ENCODE results near the gene SLC15A1. TPM values are rescaled to one million over a fixed set of nuclear protein-coding genes. Genes with fewer than 3 reads are reported as not detected.

Gene SLC15A1
- total and polyA plus RNA-seq, 2 donors (not counting 1 experiment from before 2014, with no cell fraction given): not detected

DNA sequence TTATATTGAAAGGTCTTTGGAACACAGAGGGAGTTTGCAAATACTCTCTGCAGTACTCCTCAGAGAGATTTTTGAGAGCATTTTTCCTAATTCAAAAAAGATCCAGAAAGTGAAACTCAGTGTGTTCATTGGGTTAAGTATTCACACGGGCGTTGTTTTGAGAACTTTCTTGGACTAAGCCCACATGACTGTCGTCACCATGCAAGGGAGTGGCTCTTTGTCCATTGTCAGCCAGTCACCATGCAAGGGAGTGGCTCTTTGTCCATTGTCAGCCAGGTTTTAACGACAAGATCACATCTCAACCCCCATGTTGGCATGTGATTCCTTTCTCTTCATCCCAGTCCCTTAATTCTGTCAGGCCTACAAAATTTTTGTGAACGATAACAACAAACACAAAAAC lies 94.3 kb downstream of the SLC15A1 start:
- H2AFZ ChIP-seq (ENCODE audit: insufficient read depth, low read depth, low read length, poor library complexity, severe bottlenecking): no peak overlapping the region
- WGBS (ENCODE audit: insufficient coverage): 88% methylated on average over 4 of the region's 5 CpGs

GRCh38 chr13:98657506-98658085 lies 94.9 kb downstream of the SLC15A1 start:
- CTCF ChIA-PET: no interaction called here
- H3K4me3 Mint-ChIP-seq: no peak overlapping the region

More for the DNA sequence above, 94.3 kb downstream of the SLC15A1 start:
- Histone ChIP-seq H3K4me1 (ENCODE audit: control insufficient read depth in 2 of 2, insufficient read depth in 2 of 2, low read length in 2 of 2) (peaks cover 0 to 5% of the 10 kb centered on the region in 2 donors), H3K27me3 (replicated peaks in 1 of 4; ENCODE audit: control extremely low read depth in 1 of 4, control insufficient read depth in 3 of 4, insufficient read depth in 4 of 4, low read length in 3 of 4) (peaks cover 0 to 6% (median 2%) of the 10 kb centered on the region in 4 experiments), H3K79me2 (ENCODE audit: control insufficient read depth, insufficient read depth, low read length) (no peaks in the 10 kb centered on the region), H4K20me1 (ENCODE audit: control insufficient read depth, insufficient read depth, low read length, poor library complexity, severe bottlenecking) (no peaks in the 10 kb centered on the region), H3K4me2 (replicated peaks; ENCODE audit: low read depth, low read length, poor library complexity, severe bottlenecking) (no peak overlapping the region), H3K27ac (ENCODE audit: low read length in 2 of 2) (no peak overlapping the region), H3K36me3 (replicated peaks in 1 of 2; ENCODE audit: control extremely low read depth in 1 of 2, control insufficient read depth in 1 of 2, extremely low read depth in 1 of 2, insufficient read depth in 2 of 2, low read length in 1 of 2) (no peaks in the 10 kb centered on the region), H3K9me3 (ENCODE audit: control extremely low read depth in 1 of 3, control insufficient read depth in 2 of 3, insufficient read depth in 1 of 3, low read length in 2 of 3) (no peaks in the 10 kb centered on the region), H3K9ac (ENCODE audit: low read length) (no peak overlapping the region), H3K4me3 (ENCODE audit: control extremely low read depth in 1 of 5, extremely low read depth in 1 of 5, insufficient read depth in 1 of 5, low read depth in 2 of 5, low read length in 4 of 5) (no peak overlapping the region)
- peaks cover 3% of the 10 kb centered on the region for H3K4me1 Mint-ChIP-seq
- H3K27ac Mint-ChIP-seq: no peak overlapping the region
- intact Hi-C loops (cut with micrococcal nuclease): no loop called here
- CTCF ChIA-PET: no interaction called here
- TF ChIP-seq, protein P1, sequence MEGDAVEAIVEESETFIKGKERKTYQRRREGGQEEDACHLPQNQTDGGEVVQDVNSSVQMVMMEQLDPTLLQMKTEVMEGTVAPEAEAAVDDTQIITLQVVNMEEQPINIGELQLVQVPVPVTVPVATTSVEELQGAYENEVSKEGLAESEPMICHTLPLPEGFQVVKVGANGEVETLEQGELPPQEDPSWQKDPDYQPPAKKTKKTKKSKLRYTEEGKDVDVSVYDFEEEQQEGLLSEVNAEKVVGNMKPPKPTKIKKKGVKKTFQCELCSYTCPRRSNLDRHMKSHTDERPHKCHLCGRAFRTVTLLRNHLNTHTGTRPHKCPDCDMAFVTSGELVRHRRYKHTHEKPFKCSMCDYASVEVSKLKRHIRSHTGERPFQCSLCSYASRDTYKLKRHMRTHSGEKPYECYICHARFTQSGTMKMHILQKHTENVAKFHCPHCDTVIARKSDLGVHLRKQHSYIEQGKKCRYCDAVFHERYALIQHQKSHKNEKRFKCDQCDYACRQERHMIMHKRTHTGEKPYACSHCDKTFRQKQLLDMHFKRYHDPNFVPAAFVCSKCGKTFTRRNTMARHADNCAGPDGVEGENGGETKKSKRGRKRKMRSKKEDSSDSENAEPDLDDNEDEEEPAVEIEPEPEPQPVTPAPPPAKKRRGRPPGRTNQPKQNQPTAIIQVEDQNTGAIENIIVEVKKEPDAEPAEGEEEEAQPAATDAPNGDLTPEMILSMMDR (IDR thresholded peaks at IDR 0.05): no peak
- no peak for TF ChIP-seq EZH2 (IDR thresholded peaks at IDR 0.05; ENCODE audit: borderline replicate concordance, insufficient read depth, low read depth, low read length, poor library complexity, severe bottlenecking)
- DNase-seq: no peak
- no peaks in the 10 kb centered on the region for H3K9me3 Mint-ChIP-seq (ENCODE audit: insufficient read depth)
- peaks cover 15% of the 10 kb centered on the region for H3K27me3 Mint-ChIP-seq
- no peak for ATAC-seq (ENCODE audit: low read depth)
- POLR2A ChIA-PET: no interaction called here
- no peak overlapping the region for H3K4me3 Mint-ChIP-seq

More at GRCh38 chr13:98657506-98658085, 94.9 kb downstream of the SLC15A1 start:
- H3K4me3 ChIP-seq (ENCODE audit: control extremely low read depth in 1 of 5, extremely low read depth in 1 of 5, insufficient read depth in 1 of 5, low read depth in 2 of 5, low read length in 4 of 5): no peak overlapping the region
- WGBS (ENCODE audit: insufficient coverage): 66% methylated on average over 4 of the region's 8 CpGs
- H3K27ac Mint-ChIP-seq: no peak overlapping the region
- no peak overlapping the region for H3K9ac ChIP-seq (ENCODE audit: low read length)
- ATAC-seq (ENCODE audit: low read depth) (no peak), DNase-seq (no peak)
- intact Hi-C loops (cut with micrococcal nuclease): no loop called here
- peaks cover 0 to 5% of the 10 kb centered on the region in 2 donors for H3K4me1 ChIP-seq (ENCODE audit: control insufficient read depth in 2 of 2, insufficient read depth in 2 of 2, low read length in 2 of 2)
- no peaks in the 10 kb centered on the region for H3K9me3 ChIP-seq (ENCODE audit: control extremely low read depth in 1 of 3, control insufficient read depth in 2 of 3, insufficient read depth in 1 of 3, low read length in 2 of 3)
- H3K27ac ChIP-seq (ENCODE audit: low read length in 2 of 2): no peak overlapping the region
- H3K4me2 ChIP-seq (replicated peaks; ENCODE audit: low read depth, low read length, poor library complexity, severe bottlenecking): no peak overlapping the region
- peaks cover 0 to 3% (median 2%) of the 10 kb centered on the region in 4 experiments for H3K27me3 ChIP-seq (replicated peaks in 1 of 4; ENCODE audit: control extremely low read depth in 1 of 4, control insufficient read depth in 3 of 4, insufficient read depth in 4 of 4, low read length in 3 of 4)
- H3K27me3 Mint-ChIP-seq: peaks cover 15% of the 10 kb centered on the region
- H3K79me2 ChIP-seq (ENCODE audit: control insufficient read depth, insufficient read depth, low read length): no peaks in the 10 kb centered on the region
- H4K20me1 ChIP-seq (ENCODE audit: control insufficient read depth, insufficient read depth, low read length, poor library complexity, severe bottlenecking): no peaks in the 10 kb centered on the region
- no peak for TF ChIP-seq EZH2 (IDR thresholded peaks at IDR 0.05; ENCODE audit: borderline replicate concordance, insufficient read depth, low read depth, low read length, poor library complexity, severe bottlenecking)
- TF ChIP-seq, protein P1 (IDR thresholded peaks at IDR 0.05): no peak
- no peak overlapping the region for H2AFZ ChIP-seq (ENCODE audit: insufficient read depth, low read depth, low read length, poor library complexity, severe bottlenecking)
- POLR2A ChIA-PET: no interaction called here
- no peaks in the 10 kb centered on the region for H3K36me3 ChIP-seq (replicated peaks in 1 of 2; ENCODE audit: control extremely low read depth in 1 of 2, control insufficient read depth in 1 of 2, extremely low read depth in 1 of 2, insufficient read depth in 2 of 2, low read length in 1 of 2)
- peaks cover 3% of the 10 kb centered on the region for H3K4me1 Mint-ChIP-seq
- H3K9me3 Mint-ChIP-seq (ENCODE audit: insufficient read depth): no peaks in the 10 kb centered on the region

Data from B cell (primary cell).